Kidney glomerular epithelial cell (primary cell): Measurements from ENCODE around the gene TP53INP2.
"Not testable (repeated sequence)": the region's sequence is repeated elsewhere in the genome, so short reads cannot be mapped to it uniquely, and the experiment has no call there.

ENCODE experiments used
- DNase-seq: peaks from one replicate; lab custom pipeline; 2025; lab: John Stamatoyannopoulos, UW

TP53INP2 gene

GRCh38 chr20:34722560-34722959 lies 18.4 kb downstream of the TP53INP2 start:
- DNase-seq, result not testable (repeated sequence)

- DNase-seq, result no peak
Observed at GRCh38 chr20:34724172-34724571, 20.0 kb downstream of the TP53INP2 start.

- DNase-seq, result no peak
Observed at GRCh38 chr20:34729416-34729815, 25.3 kb downstream of the TP53INP2 start.

GRCh38 chr20:34732523-34732922 lies 28.4 kb downstream of the TP53INP2 start:
- DNase-seq, result no peak

- DNase-seq, result no peak
Observed at GRCh38 chr20:34736106-34736735, 32.1 kb downstream of the TP53INP2 start.

GRCh38 chr20:34743039-34743438 lies 38.9 kb downstream of the TP53INP2 start:
- no peak for DNase-seq

GRCh38 chr20:34744340-34744739 lies 40.2 kb downstream of the TP53INP2 start:
- DNase-seq, result no peak

- no peak for DNase-seq
Observed at GRCh38 chr20:34744847-34745246, 40.7 kb downstream of the TP53INP2 start.

- no peak for DNase-seq
Observed at GRCh38 chr20:34746674-34747073, 42.5 kb downstream of the TP53INP2 start.

GRCh38 chr20:34747479-34747878 lies 43.3 kb downstream of the TP53INP2 start:
- no peak for DNase-seq

- DNase-seq, result no peak
Observed at GRCh38 chr20:34748709-34749108, 44.6 kb downstream of the TP53INP2 start.

- no peak for DNase-seq
Observed at GRCh38 chr20:34750484-34750883, 46.3 kb downstream of the TP53INP2 start.

- no peak for DNase-seq
Observed at GRCh38 chr20:34751453-34751852, 47.3 kb downstream of the TP53INP2 start.

GRCh38 chr20:34753706-34754461 lies 49.7 kb downstream of the TP53INP2 start:
- no peak for DNase-seq

- DNase-seq, result no peak
Observed at GRCh38 chr20:34754611-34755010, 50.5 kb downstream of the TP53INP2 start.

GRCh38 chr20:34755367-34755766 lies 51.2 kb downstream of the TP53INP2 start:
- no peak for DNase-seq

GRCh38 chr20:34762031-34762555 lies 57.9 kb downstream of the TP53INP2 start:
- DNase-seq, result no peak
